ENCODE results near the gene ILRUN. TPM values are rescaled to one million over a fixed set of nuclear protein-coding genes. Genes with fewer than 3 reads are reported as not detected.
A peak's percentile ranks its signal among the peaks of the same experiment; 100 is the strongest.

Gene ILRUN
- total and polyA plus RNA-seq, 2 experiments from 2014 or later, result 17.6 to 80.1 TPM

DNA sequence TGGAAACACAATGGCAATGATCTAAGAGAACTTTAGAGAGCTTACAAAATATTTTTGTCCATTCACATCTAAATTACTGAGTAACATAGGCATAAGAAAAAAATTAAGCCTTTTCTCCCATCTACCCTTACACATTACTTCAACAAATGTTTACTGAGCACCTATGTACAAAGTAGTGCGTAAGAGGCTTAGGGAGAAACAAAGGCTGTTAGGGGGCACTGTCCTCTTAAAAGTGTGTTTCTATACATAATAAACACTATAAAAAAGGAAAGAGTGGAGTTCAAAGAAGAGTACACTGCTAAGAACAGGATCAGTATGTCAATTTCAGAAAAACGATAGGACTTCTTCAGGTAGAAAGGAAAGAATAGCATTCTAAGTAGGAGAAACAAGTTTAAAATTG is 12.2 kb downstream of the ILRUN start:
- Histone ChIP-seq H3K36me3 (ENCODE audit: insufficient read depth) (no peaks in the 10 kb centered on the region), H3K9me2 (ENCODE audit: insufficient read depth) (no peaks in the 10 kb centered on the region), H3K79me2 (replicated peaks; ENCODE audit: insufficient read depth) (peaks cover 97% of the 10 kb centered on the region), H3K4me2 (no peak overlapping the region), H3K4me1 (ENCODE audit: insufficient read depth) (no peaks in the 10 kb centered on the region), H3F3A (replicated peaks; ENCODE audit: low read depth) (no peaks in the 10 kb centered on the region), H3K27ac (ENCODE audit: low read depth) (no peak overlapping the region; the same call in 1 of the 2 replicates), H4K20me1 (replicated peaks; ENCODE audit: insufficient read depth) (peaks cover 48% of the 10 kb centered on the region), H3K4me3 (no peak overlapping the region), H2AFZ (no peak overlapping the region), H3K27me3 (ENCODE audit: insufficient read depth) (no peaks in the 10 kb centered on the region)
- Mint-ChIP-seq H3K4me3 (no peak overlapping the region), H3K27me3 (ENCODE audit: insufficient read depth, low read depth, poor library complexity) (peaks cover 3% of the 10 kb centered on the region), H3K27ac (no peak overlapping the region), H3K36me3 (ENCODE audit: low read depth) (peaks cover 5% of the 10 kb centered on the region; the same call in 2 of the 3 replicates), H3K4me1 (no peaks in the 10 kb centered on the region), H3K9me3 (no peaks in the 10 kb centered on the region)
- TF ChIP-seq POLR2AphosphoS5 (IDR thresholded peaks at IDR 0.05; ENCODE audit: low read depth) (no peak), EZH2phosphoT487 (IDR thresholded peaks at IDR 0.05; ENCODE audit: unreplicated experiment) (no peak), ZNF331 (CRISPR knock-in tag; IDR thresholded peaks at IDR 0.05; ENCODE audit: low read depth) (no peak)
- TF ChIP-seq, protein P1, sequence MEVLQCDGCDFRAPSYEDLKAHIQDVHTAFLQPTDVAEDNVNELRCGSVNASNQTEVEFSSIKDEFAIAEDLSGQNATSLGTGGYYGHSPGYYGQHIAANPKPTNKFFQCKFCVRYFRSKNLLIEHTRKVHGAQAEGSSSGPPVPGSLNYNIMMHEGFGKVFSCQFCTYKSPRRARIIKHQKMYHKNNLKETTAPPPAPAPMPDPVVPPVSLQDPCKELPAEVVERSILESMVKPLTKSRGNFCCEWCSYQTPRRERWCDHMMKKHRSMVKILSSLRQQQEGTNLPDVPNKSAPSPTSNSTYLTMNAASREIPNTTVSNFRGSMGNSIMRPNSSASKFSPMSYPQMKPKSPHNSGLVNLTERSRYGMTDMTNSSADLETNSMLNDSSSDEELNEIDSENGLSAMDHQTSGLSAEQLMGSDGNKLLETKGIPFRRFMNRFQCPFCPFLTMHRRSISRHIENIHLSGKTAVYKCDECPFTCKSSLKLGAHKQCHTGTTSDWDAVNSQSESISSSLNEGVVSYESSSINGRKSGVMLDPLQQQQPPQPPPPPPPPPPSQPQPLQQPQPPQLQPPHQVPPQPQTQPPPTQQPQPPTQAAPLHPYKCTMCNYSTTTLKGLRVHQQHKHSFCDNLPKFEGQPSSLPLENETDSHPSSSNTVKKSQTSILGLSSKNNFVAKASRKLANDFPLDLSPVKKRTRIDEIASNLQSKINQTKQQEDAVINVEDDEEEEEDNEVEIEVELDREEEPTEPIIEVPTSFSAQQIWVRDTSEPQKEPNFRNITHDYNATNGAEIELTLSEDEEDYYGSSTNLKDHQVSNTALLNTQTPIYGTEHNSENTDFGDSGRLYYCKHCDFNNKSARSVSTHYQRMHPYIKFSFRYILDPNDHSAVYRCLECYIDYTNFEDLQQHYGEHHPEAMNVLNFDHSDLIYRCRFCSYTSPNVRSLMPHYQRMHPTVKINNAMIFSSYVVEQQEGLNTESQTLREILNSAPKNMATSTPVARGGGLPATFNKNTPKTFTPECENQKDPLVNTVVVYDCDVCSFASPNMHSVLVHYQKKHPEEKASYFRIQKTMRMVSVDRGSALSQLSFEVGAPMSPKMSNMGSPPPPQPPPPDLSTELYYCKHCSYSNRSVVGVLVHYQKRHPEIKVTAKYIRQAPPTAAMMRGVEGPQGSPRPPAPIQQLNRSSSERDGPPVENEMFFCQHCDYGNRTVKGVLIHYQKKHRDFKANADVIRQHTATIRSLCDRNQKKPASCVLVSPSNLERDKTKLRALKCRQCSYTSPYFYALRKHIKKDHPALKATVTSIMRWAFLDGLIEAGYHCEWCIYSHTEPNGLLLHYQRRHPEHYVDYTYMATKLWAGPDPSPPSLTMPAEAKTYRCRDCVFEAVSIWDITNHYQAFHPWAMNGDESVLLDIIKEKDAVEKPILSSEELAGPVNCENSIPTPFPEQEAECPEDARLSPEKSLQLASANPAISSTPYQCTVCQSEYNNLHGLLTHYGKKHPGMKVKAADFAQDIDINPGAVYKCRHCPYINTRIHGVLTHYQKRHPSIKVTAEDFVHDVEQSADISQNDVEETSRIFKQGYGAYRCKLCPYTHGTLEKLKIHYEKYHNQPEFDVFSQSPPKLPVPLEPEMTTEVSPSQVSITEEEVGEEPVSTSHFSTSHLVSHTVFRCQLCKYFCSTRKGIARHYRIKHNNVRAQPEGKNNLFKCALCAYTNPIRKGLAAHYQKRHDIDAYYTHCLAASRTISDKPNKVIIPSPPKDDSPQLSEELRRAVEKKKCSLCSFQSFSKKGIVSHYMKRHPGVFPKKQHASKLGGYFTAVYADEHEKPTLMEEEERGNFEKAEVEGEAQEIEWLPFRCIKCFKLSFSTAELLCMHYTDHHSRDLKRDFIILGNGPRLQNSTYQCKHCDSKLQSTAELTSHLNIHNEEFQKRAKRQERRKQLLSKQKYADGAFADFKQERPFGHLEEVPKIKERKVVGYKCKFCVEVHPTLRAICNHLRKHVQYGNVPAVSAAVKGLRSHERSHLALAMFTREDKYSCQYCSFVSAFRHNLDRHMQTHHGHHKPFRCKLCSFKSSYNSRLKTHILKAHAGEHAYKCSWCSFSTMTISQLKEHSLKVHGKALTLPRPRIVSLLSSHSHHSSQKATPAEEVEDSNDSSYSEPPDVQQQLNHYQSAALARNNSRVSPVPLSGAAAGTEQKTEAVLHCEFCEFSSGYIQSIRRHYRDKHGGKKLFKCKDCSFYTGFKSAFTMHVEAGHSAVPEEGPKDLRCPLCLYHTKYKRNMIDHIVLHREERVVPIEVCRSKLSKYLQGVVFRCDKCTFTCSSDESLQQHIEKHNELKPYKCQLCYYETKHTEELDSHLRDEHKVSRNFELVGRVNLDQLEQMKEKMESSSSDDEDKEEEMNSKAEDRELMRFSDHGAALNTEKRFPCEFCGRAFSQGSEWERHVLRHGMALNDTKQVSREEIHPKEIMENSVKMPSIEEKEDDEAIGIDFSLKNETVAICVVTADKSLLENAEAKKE (CRISPR knock-in tag; IDR thresholded peaks at IDR 0.05), result no peak
- DNase-seq (ENCODE audit: low spot score) (no peak), ATAC-seq (no peak)

DNA sequence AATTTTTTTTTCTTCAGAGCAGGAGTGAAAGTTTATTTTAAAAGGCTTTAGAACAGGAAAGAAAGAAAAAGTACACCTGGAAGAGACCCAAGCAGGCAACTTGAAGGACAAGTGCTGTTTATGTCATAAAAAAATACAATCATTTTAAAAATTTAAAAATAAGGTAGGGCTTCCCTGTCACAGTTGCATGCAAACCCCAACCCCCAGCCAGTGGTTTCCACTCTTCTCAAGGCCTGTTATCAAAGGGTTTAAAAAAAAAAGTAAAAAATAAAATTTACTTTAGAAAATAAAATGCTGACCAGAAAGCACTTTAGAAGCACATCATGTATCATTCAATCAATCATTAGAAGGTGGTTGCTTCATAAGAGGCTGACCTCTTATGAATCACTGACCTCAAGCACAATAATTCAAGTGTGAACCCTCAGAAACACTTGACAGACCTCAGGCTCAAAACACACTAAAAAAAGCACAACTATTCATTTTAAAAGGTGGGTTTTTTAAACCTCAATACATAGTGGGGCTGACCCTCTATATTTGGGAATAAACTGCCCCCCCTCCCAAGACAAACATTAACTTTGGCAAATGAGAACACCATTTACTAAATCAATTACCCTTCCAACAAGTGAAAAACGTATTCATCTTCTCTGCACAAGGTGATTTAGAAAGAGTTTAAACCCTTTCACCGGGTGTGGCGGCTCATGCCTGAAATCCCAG is 15.6 kb downstream of the ILRUN start:
- Histone ChIP-seq H3K4me1 (ENCODE audit: insufficient read depth) (no peaks in the 10 kb centered on the region), H3K36me3 (ENCODE audit: insufficient read depth) (no peaks in the 10 kb centered on the region), H3K4me3 (no peak overlapping the region), H3K27ac (ENCODE audit: low read depth) (peak overlapping the region; percentile 48; the same call in 1 of the 2 replicates), H3K27me3 (ENCODE audit: insufficient read depth) (no peaks in the 10 kb centered on the region), H3K79me2 (replicated peaks; ENCODE audit: insufficient read depth) (peaks cover 97% of the 10 kb centered on the region), H3K9me2 (ENCODE audit: insufficient read depth) (no peaks in the 10 kb centered on the region), H2AFZ (no peak overlapping the region), H3K4me2 (no peak overlapping the region), H4K20me1 (replicated peaks; ENCODE audit: insufficient read depth) (peaks cover 40% of the 10 kb centered on the region), H3F3A (replicated peaks; ENCODE audit: low read depth) (no peaks in the 10 kb centered on the region)
- ATAC-seq (no peak), DNase-seq (ENCODE audit: low spot score) (no peak)
- no peaks in the 10 kb centered on the region for H3K9me3 Mint-ChIP-seq
- no peak overlapping the region for H3K4me3 Mint-ChIP-seq
- no peaks in the 10 kb centered on the region; the same call in 2 of the 3 replicates for H3K36me3 Mint-ChIP-seq (ENCODE audit: low read depth)
- no peaks in the 10 kb centered on the region for H3K4me1 Mint-ChIP-seq
- H3K27me3 Mint-ChIP-seq (ENCODE audit: insufficient read depth, low read depth, poor library complexity), result peaks cover 3% of the 10 kb centered on the region
- H3K27ac Mint-ChIP-seq, result no peak overlapping the region
- TF ChIP-seq, protein P1 (CRISPR knock-in tag; IDR thresholded peaks at IDR 0.05), result no peak
- TF ChIP-seq EZH2 (IDR thresholded peaks at IDR 0.05; ENCODE audit: low read depth, unreplicated experiment), result no peak

All from GM23338 (cell line).